HepG2 (cell line): ENCODE results near the gene ZNF513. TPM values are rescaled to one million over a fixed set of nuclear protein-coding genes. Genes with fewer than 3 reads are reported as not detected.
A peak's percentile ranks its signal among the peaks of the same experiment; 100 is the strongest.

Experiments used
- FIP1L1 ChIP-seq: fragments of 200-400 bp; formaldehyde crosslinking; IDR thresholded peaks from 2 replicates; pipeline ENCODE4 v1.6.1; 2018; ENCODE audit warnings: low read depth, mild to moderate bottlenecking, low read length, moderate library complexity, borderline replicate concordance; ENCODE audit not compliant: insufficient read depth
- GMEB1 ChIP-seq: sonication (generic); formaldehyde crosslinking; IDR thresholded peaks from 2 replicates; pipeline ENCODE4 v1.5.1; 2020; ENCODE audit warnings: missing genetic modification reagents, mild to moderate bottlenecking, borderline replicate concordance
- HOXA3 ChIP-seq: sonication (generic); formaldehyde crosslinking; IDR thresholded peaks from 2 replicates; pipeline ENCODE4 v1.5.0; 2020; ENCODE audit warnings: missing genetic modification reagents
- KIAA2018 ChIP-seq: sonication (generic); formaldehyde crosslinking; IDR thresholded peaks from 2 replicates; pipeline ENCODE4 v1.5.0; 2020; ENCODE audit warnings: mild to moderate bottlenecking, missing genetic modification reagents, borderline replicate concordance
- MAZ ChIP-seq, 2 experiments: sonication (generic) in 1 of 2; formaldehyde crosslinking in 1 of 2; IDR thresholded peaks; 2 replicates each; pipeline versions ENCODE4 v1.5.0 to v1.6.1; 2012 to 2020; ENCODE audit warnings: low read depth in 2 of 2, mild to moderate bottlenecking in 2 of 2, borderline replicate concordance in 1 of 2, improper control_type of control experiment in 1 of 2, low read length in 1 of 2, missing genetic modification reagents in 1 of 2, moderate library complexity in 1 of 2
- PHF20 ChIP-seq: sonication (generic); formaldehyde crosslinking; IDR thresholded peaks from 2 replicates; pipeline ENCODE4 v1.5.0; 2020; ENCODE audit warnings: mild to moderate bottlenecking, missing genetic modification reagents
- SNAPC2 ChIP-seq: sonication (generic); formaldehyde crosslinking; IDR thresholded peaks from 2 replicates; pipeline ENCODE4 v1.8.1; 2022; ENCODE audit warnings: mild to moderate bottlenecking, missing genetic modification reagents
- SNAPC5 ChIP-seq: sonication (generic); formaldehyde crosslinking; IDR thresholded peaks from 2 replicates; pipeline ENCODE4 v1.8.1; 2023; ENCODE audit warnings: mild to moderate bottlenecking, missing genetic modification reagents, borderline replicate concordance
- TRAFD1 ChIP-seq: sonication (generic); formaldehyde crosslinking; IDR thresholded peaks from 2 replicates; pipeline ENCODE4 v1.5.1; 2020; ENCODE audit warnings: missing genetic modification reagents, mild to moderate bottlenecking, borderline replicate concordance
- ZNF580 ChIP-seq: IDR thresholded peaks from 2 replicates; pipeline ENCODE4 v1.6.1; 2016; ENCODE audit warnings: low read depth, borderline replicate concordance
- ZNF770 ChIP-seq: sonication (generic); formaldehyde crosslinking; IDR thresholded peaks from 2 replicates; pipeline ENCODE4 v1.5.0; 2020; ENCODE audit warnings: mild to moderate bottlenecking, missing genetic modification reagents
- polyA plus RNA-seq, 8 experiments: library from polyadenylated mRNA; depleted of rRNA in 3 of 8; stranded (reverse) in 7 of 8; unstranded in 1 of 8; fragments of >200 nt; fragmentation: Illumina TruSeq in 4 of 8; extraction: Trizol in 4 of 8; gene quantifications; 2 replicates each; pipeline versions ENCODE4 v1.2.1 to v1.2.3, GENCODE V29; 2011 to 2016; ENCODE audit warnings: low read depth in 4 of 8, missing spikeins in 1 of 8, mixed read lengths in 1 of 8; ENCODE audit not compliant: insufficient read depth in 1 of 8
- total RNA-seq, 5 experiments: library from RNA; depleted of rRNA; stranded (reverse); fragments of >200 nt; fragmentation: Illumina TruSeq; extraction: Trizol; gene quantifications; 2 replicates each; pipeline ENCODE4 v1.2.3, GENCODE V29; 2016; ENCODE audit warnings: low read depth in 1 of 5

ZNF513 gene
- total and polyA plus RNA-seq, 2 of the 13 experiments (the other 11 are each of a cell fraction or from before 2014, with no cell fraction given), result 4.9 to 6.3 TPM

GRCh38 chr2:27356382-27357181, 24.0 kb downstream of the ZNF513 start, which contains the start of gene GTF3C2 (continued):
- TF ChIP-seq ZNF770 (CRISPR knock-in tag), result peak; percentile 78
- TF ChIP-seq ZNF580 (CRISPR knock-in tag), result peak; percentile 76; the same call in 1 of the 2 replicates
- peak; percentile 93; the same call in 1 of the 2 replicates for TF ChIP-seq TRAFD1 (CRISPR knock-in tag)
- TF ChIP-seq SNAPC2, result peak; percentile 93
- peak; percentile 88 for TF ChIP-seq GMEB1 (CRISPR knock-in tag)
- no peak for TF ChIP-seq KIAA2018
- TF ChIP-seq SNAPC5 (CRISPR knock-in tag), result peak; percentile 79; the same call in 1 of the 2 replicates
- TF ChIP-seq PHF20 (CRISPR knock-in tag), result peak; percentile 94
- TF ChIP-seq HOXA3 (CRISPR knock-in tag), result peak; percentile 98
- peak; percentile 12 for TF ChIP-seq FIP1L1
- TF ChIP-seq MAZ (IDR thresholded peaks at IDR 0.05; ENCODE audit: borderline replicate concordance, low read depth, low read length), result peak; percentile 99
- TF ChIP-seq MAZ (CRISPR knock-in tag; IDR thresholded peaks at IDR 0.05; ENCODE audit: low read depth), result peak; percentile 98
